T1000 (cell line): Measurements from ENCODE around the gene INPP4B.

Source experiments
- DNase-seq: peaks from one replicate; lab custom pipeline; 2025; ENCODE audit warnings: mixed read lengths; lab: John Stamatoyannopoulos, UW

INPP4B gene

GRCh38 chr4:142339053-142339452 lies 507.0 kb downstream of the INPP4B start:
- DNase-seq, result no peak

- no peak for DNase-seq
Observed at GRCh38 chr4:142336251-142336934, 509.7 kb downstream of the INPP4B start.

GRCh38 chr4:142334931-142335330 lies 511.2 kb downstream of the INPP4B start:
- DNase-seq, result no peak

GRCh38 chr4:142331646-142332045 lies 514.5 kb downstream of the INPP4B start:
- no peak for DNase-seq

GRCh38 chr4:142331132-142331531 lies 515.0 kb downstream of the INPP4B start:
- DNase-seq, result no peak

- DNase-seq, result no peak
Observed at GRCh38 chr4:142330311-142330710, 515.8 kb downstream of the INPP4B start.

GRCh38 chr4:142329313-142329712 lies 516.8 kb downstream of the INPP4B start:
- no peak for DNase-seq

GRCh38 chr4:142326181-142326580 lies 519.9 kb downstream of the INPP4B start:
- no peak for DNase-seq

- DNase-seq, result no peak
Observed at GRCh38 chr4:142324572-142324971, 521.5 kb downstream of the INPP4B start.

GRCh38 chr4:142322996-142323395 lies 523.1 kb downstream of the INPP4B start:
- DNase-seq, result no peak

- no peak for DNase-seq
Observed at GRCh38 chr4:142318280-142318679, 527.8 kb downstream of the INPP4B start.

- no peak for DNase-seq
Observed at GRCh38 chr4:142316913-142317312, 529.2 kb downstream of the INPP4B start.

GRCh38 chr4:142316025-142316424 lies 530.1 kb downstream of the INPP4B start:
- no peak for DNase-seq

- no peak for DNase-seq
Observed at GRCh38 chr4:142314686-142315085, 531.4 kb downstream of the INPP4B start.

GRCh38 chr4:142314247-142314646 lies 531.9 kb downstream of the INPP4B start:
- DNase-seq, result no peak

GRCh38 chr4:142312391-142312790 lies 533.7 kb downstream of the INPP4B start:
- no peak for DNase-seq

GRCh38 chr4:142311916-142312315 lies 534.2 kb downstream of the INPP4B start:
- DNase-seq, result no peak

GRCh38 chr4:142309772-142310171 lies 536.3 kb downstream of the INPP4B start:
- no peak for DNase-seq

- no peak for DNase-seq
Observed at GRCh38 chr4:142307857-142308256, 538.2 kb downstream of the INPP4B start.

- no peak for DNase-seq
Observed at GRCh38 chr4:142297313-142297712, 548.8 kb downstream of the INPP4B start.

- no peak for DNase-seq
Observed at GRCh38 chr4:142293536-142293935, 552.6 kb downstream of the INPP4B start.

- no peak for DNase-seq
Observed at GRCh38 chr4:142292231-142292630, 553.9 kb downstream of the INPP4B start.

- no peak for DNase-seq
Observed at GRCh38 chr4:142291299-142292050, 554.6 kb downstream of the INPP4B start.

GRCh38 chr4:142287371-142287770 lies 558.7 kb downstream of the INPP4B start:
- no peak for DNase-seq
